NCI-H2196 treated with DMSO at 0.1 percent for 48 hours (cell line): Measurements from ENCODE around the gene RAB8B.

Experiments used
- DNase-seq: peaks from one replicate; lab custom pipeline; 2025; ENCODE audit not compliant: unreplicated experiment; lab: John Stamatoyannopoulos, UW

RAB8B gene

DNA sequence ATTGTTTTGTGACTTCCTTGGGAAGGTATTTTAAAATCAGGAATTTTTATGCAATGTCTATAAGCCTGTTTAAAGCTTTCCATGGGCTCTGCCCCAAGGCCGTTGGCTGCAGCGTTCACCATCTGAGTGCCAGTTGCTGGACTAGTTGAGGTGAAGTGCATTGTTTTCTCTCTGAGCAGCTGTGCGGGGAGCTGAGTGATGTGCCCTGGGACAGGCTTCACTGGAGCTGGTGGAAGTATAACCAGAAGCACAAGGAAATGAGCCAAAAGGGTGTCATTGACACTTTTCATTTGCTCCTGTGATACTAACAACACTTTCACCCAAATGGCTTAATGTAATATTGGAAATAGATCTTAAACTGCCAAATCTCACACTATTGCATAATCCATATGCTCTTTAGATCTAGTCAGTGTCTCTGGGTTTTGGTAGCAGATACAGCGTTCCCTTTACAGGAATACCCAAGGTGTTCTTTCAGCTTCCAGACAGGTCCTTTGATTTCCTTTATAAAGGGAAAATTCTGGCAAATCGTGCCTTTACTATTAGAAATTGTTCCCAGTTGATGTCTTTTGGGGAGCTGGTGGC is 117.2 kb downstream of the RAB8B start:
- no peak for DNase-seq

DNA sequence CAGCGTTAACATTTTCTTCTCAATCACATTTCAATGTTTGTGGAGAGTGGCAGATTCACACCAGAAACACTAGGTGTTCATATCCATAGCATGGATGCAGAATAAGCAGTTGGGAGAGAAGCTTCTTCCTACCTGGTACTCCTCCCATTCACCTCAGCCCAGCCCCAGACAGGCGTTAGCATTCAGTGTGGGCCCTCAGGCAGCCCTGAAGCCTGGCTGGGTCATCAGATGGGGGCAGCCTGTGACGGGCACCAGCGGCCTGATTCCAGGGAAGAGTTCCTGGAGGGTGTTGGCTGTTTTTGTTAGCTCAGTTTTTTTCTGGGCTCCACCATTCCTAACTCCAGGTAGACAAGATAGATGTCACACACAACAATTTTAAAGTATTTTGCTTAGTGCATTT is 119.1 kb downstream of the RAB8B start:
- DNase-seq = no peak

DNA sequence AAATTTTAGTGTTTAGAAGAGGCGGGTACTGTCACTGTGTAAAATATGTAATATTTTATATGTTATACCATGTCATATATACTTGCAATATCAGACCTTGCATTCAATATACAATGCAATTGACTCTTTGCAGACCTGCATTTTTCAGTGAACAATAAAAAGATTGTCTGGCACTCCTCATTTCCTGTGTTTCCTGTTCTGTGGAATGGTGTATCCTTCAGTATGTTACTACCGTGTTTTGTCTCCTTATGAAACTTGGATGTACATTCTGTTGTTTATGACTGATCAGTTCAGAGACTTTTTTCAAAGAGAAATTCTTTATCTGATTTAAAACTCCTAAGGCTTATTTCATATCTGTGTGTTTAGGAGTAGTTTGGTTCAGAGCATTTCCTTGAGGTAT is 119.5 kb downstream of the RAB8B start:
- no peak for DNase-seq

DNA sequence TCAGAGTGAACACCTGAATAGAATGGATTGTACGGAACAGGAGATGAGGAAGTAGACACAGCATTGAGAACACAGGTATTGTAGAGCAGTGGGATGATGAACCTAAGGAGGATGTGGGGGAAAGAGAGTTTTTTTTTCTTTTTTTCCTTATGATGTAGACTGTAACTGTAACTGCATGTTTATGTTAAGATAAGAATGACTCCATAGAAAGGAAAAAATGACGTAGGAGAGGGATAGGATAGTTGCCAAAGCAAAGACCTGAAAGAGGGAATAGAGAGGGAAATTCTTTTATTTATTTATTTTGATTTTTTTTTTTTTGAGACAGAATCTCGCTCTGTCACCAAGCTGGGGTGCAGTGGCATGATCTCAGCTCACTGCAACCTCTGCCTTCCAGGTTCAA is 121.2 kb downstream of the RAB8B start:
- DNase-seq = no peak

DNA sequence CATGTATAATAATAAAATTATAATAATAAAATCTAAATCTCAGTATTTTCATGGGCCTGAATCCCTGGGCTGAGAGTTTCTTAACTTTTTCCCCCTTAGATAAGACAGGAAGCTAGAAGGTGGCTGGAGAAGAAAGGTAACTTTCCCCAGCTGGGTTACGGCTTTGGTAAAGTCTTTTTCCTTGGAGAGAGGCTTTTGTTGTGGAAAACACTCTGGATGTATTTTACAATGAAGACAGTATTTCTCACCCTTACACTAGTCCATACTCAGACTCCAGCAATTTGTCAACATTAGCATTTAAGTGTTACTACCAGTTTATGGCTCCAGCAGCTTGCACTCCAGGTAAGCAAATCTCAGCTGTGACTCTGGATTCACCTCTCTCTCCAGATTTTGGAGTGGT is 122.9 kb downstream of the RAB8B start:
- DNase-seq = no peak

DNA sequence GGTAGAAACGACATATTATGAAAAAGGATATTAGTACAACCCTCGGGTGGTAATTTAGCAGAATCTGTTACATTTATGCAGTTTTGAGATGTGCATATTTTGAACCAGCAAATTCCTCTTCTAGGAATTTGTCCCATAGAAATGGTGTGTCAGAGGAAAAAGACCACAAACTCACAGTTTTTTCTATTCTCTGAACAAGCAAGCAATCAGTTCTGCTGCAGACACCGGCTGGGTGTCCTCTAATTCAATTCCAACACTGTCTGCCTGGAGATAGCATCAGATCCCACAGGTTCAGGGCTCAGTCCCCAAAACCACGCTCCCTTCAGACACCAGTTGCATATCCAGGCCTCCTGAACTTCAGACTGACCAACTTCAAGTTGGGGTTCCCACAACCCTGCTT is 124.4 kb downstream of the RAB8B start:
- DNase-seq = no peak

DNA sequence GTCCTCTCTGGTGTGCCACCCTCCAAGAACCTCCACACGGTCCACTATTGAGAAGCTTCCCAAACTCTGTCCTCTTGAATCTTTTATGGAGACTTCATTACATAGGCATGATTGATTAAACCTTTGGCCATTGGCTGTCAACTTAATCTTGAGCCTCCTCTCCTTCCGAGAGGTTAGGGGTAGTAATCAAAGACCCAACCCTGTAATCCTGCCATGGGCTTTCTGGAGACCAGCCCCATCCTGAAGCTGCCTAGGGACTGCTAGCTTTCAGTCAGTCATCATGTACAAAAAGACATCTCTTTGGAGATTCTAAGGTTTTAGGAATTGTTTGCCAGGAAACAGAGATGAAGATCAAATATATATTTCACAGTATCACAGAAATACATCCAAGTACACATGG is 125.0 kb downstream of the RAB8B start:
- no peak for DNase-seq
